Measurements from ENCODE around the gene RPLP2. TPM values are rescaled to one million over a fixed set of nuclear protein-coding genes. Genes with fewer than 3 reads are reported as not detected.

The RPLP2 gene
- total RNA-seq, 1 experiment from 2014 or later: 2,142 TPM

- H3K9me3 Mint-ChIP-seq (ENCODE audit: unreplicated experiment): no peaks in the 10 kb centered on the region
- no peaks in the 10 kb centered on the region for H3K27me3 Mint-ChIP-seq (ENCODE audit: insufficient read depth, unreplicated experiment)
- no peak overlapping the region for H3K27ac Mint-ChIP-seq (ENCODE audit: low read depth, unreplicated experiment)
- intact Hi-C loops (cut with micrococcal nuclease): loop anchor here (5.0 kb wide), 1 partner anchor 37 kb away; no protein-coding TSS in a partner anchor
- CTCF ChIA-PET: interaction anchor here (1.1 to 1.2 kb wide), 2 partner anchors 23 to 93 kb away, joined by 3 to 5 read pairs; partner anchors contain the start of gene GATD1
- H3K36me3 Mint-ChIP-seq (ENCODE audit: insufficient read depth, unreplicated experiment): peaks cover 33% of the 10 kb centered on the region
- no peak overlapping the region for H3K4me3 Mint-ChIP-seq (ENCODE audit: unreplicated experiment)
- DNase-seq (ENCODE audit: unreplicated experiment): no peak
- no TSS peak for BruUV-seq (replicated peaks)
- no peaks in the 10 kb centered on the region for H3K4me1 Mint-ChIP-seq (ENCODE audit: insufficient read depth, unreplicated experiment)
- no peak for TF ChIP-seq CTCF (IDR thresholded peaks at IDR 0.05; ENCODE audit: unreplicated experiment)
- POLR2A ChIA-PET: interaction anchor here (0.9 to 1.4 kb wide), 3 partner anchors 9 to 20 kb away, joined by 3 to 6 read pairs (median 6); partner anchors contain the start of gene RPLP2
These were observed 10.0 kb upstream of the RPLP2 start for GRCh38 chr11:799641-800316.

- Mint-ChIP-seq H3K27ac (ENCODE audit: low read depth, unreplicated experiment) (no peak overlapping the region), H3K36me3 (ENCODE audit: insufficient read depth, unreplicated experiment) (peaks cover 31% of the 10 kb centered on the region), H3K27me3 (ENCODE audit: insufficient read depth, unreplicated experiment) (no peaks in the 10 kb centered on the region), H3K4me1 (ENCODE audit: insufficient read depth, unreplicated experiment) (no peaks in the 10 kb centered on the region), H3K9me3 (ENCODE audit: unreplicated experiment) (no peaks in the 10 kb centered on the region), H3K4me3 (ENCODE audit: unreplicated experiment) (no peak overlapping the region)
- no peak for DNase-seq (ENCODE audit: unreplicated experiment)
- ChIA-PET POLR2A (interaction anchor here (0.9 to 1.4 kb wide), 2 partner anchors 9 to 14 kb away, joined by 4 to 6 read pairs; partner anchors contain the start of gene RPLP2), CTCF (no interaction called here)
- intact Hi-C loops (cut with micrococcal nuclease): no loop called here
- TF ChIP-seq CTCF (IDR thresholded peaks at IDR 0.05; ENCODE audit: unreplicated experiment): no peak
- no TSS peak for BruUV-seq (replicated peaks)
These were observed 9.3 kb upstream of the RPLP2 start for GRCh38 chr11:800473-800872.

- H3K9me3 Mint-ChIP-seq (ENCODE audit: unreplicated experiment): no peaks in the 10 kb centered on the region
- intact Hi-C loops (cut with micrococcal nuclease): no loop called here
- no peak for TF ChIP-seq CTCF (IDR thresholded peaks at IDR 0.05; ENCODE audit: unreplicated experiment)
- POLR2A ChIA-PET: interaction anchor here (0.9 to 1.4 kb wide), 2 partner anchors 8 to 15 kb away, joined by 4 to 6 read pairs; partner anchors contain the start of gene RPLP2
- no peaks in the 10 kb centered on the region for H3K27me3 Mint-ChIP-seq (ENCODE audit: insufficient read depth, unreplicated experiment)
- H3K27ac Mint-ChIP-seq (ENCODE audit: low read depth, unreplicated experiment): no peak overlapping the region
- H3K36me3 Mint-ChIP-seq (ENCODE audit: insufficient read depth, unreplicated experiment): peaks cover 35% of the 10 kb centered on the region
- BruUV-seq (replicated peaks): no TSS peak
- H3K4me1 Mint-ChIP-seq (ENCODE audit: insufficient read depth, unreplicated experiment): no peaks in the 10 kb centered on the region
- no peak for DNase-seq (ENCODE audit: unreplicated experiment)
- H3K4me3 Mint-ChIP-seq (ENCODE audit: unreplicated experiment): no peak overlapping the region
- CTCF ChIA-PET: interaction anchor here (1.1 kb wide), 1 partner anchor 282 kb away, joined by 3 read pairs; no protein-coding TSS in a partner anchor
These were observed 8.5 kb upstream of the RPLP2 start for GRCh38 chr11:801097-801780.

- CTCF ChIA-PET: interaction anchor here (1.1 kb wide), 1 partner anchor 283 kb away, joined by 3 read pairs; no protein-coding TSS in a partner anchor
- POLR2A ChIA-PET: interaction anchor here (1.2 to 8.3 kb wide), 2 partner anchors 9 to 17 kb away, joined by 4 to 149 read pairs; partner anchors contain the start of gene PNPLA2
- BruUV-seq (replicated peaks): no TSS peak
These were observed 7.6 kb upstream of the RPLP2 start for GRCh38 chr11:802018-802617.

More at GRCh38 chr11:802018-802617, 7.6 kb upstream of the RPLP2 start:
- no peaks in the 10 kb centered on the region for H3K9me3 Mint-ChIP-seq (ENCODE audit: unreplicated experiment)
- H3K27ac Mint-ChIP-seq (ENCODE audit: low read depth, unreplicated experiment): no peak overlapping the region
- TF ChIP-seq CTCF (IDR thresholded peaks at IDR 0.05; ENCODE audit: unreplicated experiment): no peak
- H3K4me3 Mint-ChIP-seq (ENCODE audit: unreplicated experiment): no peak overlapping the region
- H3K36me3 Mint-ChIP-seq (ENCODE audit: insufficient read depth, unreplicated experiment): peaks cover 27% of the 10 kb centered on the region
- H3K4me1 Mint-ChIP-seq (ENCODE audit: insufficient read depth, unreplicated experiment): no peaks in the 10 kb centered on the region
- DNase-seq (ENCODE audit: unreplicated experiment): no peak
- intact Hi-C loops (cut with micrococcal nuclease): no loop called here
- no peaks in the 10 kb centered on the region for H3K27me3 Mint-ChIP-seq (ENCODE audit: insufficient read depth, unreplicated experiment)
